Measurements from ENCODE around the gene MOGAT2.

DNA sequence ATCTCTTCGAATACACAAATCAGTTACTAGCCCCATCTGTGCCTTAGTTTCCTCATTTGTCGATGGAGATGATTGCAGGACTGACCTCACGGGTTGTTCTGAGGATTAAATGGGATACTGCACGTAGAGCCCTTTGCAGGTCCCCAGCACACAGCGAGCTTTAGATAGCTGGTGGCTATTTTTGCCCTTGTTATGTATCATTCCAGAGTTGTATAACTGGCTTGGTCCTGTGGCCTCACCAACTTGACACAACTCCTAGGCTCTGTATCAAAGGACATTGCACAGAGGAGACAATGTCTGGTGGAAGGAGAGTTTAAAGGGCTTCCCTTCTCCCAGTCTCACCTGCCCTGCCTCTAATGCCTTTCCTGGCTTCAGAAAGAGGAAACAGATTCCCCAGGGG is 28.2 kb downstream of the MOGAT2 start:
- no peak for TF ChIP-seq EZH2phosphoT487 (IDR thresholded peaks at IDR 0.05; ENCODE audit: borderline replicate concordance, low read length)
- TF ChIP-seq, protein P1, sequence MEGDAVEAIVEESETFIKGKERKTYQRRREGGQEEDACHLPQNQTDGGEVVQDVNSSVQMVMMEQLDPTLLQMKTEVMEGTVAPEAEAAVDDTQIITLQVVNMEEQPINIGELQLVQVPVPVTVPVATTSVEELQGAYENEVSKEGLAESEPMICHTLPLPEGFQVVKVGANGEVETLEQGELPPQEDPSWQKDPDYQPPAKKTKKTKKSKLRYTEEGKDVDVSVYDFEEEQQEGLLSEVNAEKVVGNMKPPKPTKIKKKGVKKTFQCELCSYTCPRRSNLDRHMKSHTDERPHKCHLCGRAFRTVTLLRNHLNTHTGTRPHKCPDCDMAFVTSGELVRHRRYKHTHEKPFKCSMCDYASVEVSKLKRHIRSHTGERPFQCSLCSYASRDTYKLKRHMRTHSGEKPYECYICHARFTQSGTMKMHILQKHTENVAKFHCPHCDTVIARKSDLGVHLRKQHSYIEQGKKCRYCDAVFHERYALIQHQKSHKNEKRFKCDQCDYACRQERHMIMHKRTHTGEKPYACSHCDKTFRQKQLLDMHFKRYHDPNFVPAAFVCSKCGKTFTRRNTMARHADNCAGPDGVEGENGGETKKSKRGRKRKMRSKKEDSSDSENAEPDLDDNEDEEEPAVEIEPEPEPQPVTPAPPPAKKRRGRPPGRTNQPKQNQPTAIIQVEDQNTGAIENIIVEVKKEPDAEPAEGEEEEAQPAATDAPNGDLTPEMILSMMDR (conservative IDR thresholded peaks at IDR 0.05; ENCODE audit: low read depth, low read length) = no peak
